ENCODE measurements around the gene UBN1.

- no peak for TF ChIP-seq EZH2 (IDR thresholded peaks at IDR 0.05; ENCODE audit: borderline replicate concordance, low read length)
- TF ChIP-seq CTCF (conservative IDR thresholded peaks at IDR 0.05 in 1 of 2, IDR thresholded peaks at IDR 0.05 in 1 of 2; ENCODE audit: extremely low read depth in 1 of 2, insufficient read depth in 1 of 2, low read depth in 1 of 2, low read length in 2 of 2): no peak
These were observed 700 bp downstream of the UBN1 start for GRCh38 chr16:4847774-4848587.

All from mammary epithelial cell (primary cell).